Endothelial cell of umbilical vein (primary cell): ENCODE data around the gene TRMT112. TPM values are rescaled to one million over a fixed set of nuclear protein-coding genes. Genes with fewer than 3 reads are reported as not detected.

Experiments
- BruUV-seq: library from RNA; stranded (reverse); fragments of 400-500 nt; replicated peaks from 2 replicates; lab custom pipeline; 2021; lab: Mats Ljungman, UMichigan
- CTCF ChIA-PET: fragments of 300-600, 350-600 bp; sonication (Branson Sonifier 250); formaldehyde crosslinking; loops from one replicate; lab custom pipeline; 2021; ENCODE audit warnings: antibody characterized with exemption, inconsistent platforms; lab: Charles Lee
- POLR2A ChIA-PET: fragments of 300-600, 350-600 bp; sonication (Branson Sonifier 250); formaldehyde crosslinking; loops from one replicate; lab custom pipeline; 2021; ENCODE audit warnings: antibody characterized with exemption, inconsistent platforms; lab: Charles Lee
- DNase-seq: peaks from one replicate; pipeline ENCODE4 v3.0.0-alpha.2; 2011; ENCODE audit warnings: low read depth, low spot score
- FAIRE-seq: peaks from 2 replicates; lab custom pipeline; 2011; peaks lifted over from hg19 to GRCh38; lab: Jason Lieb, UNC
- H2AFZ ChIP-seq: 2 replicates; pipeline ENCODE4 v1.6.0; 2012; ENCODE audit warnings: low read depth, low read length, control low read depth, inconsistent platforms
- H3K27ac ChIP-seq: 2 replicates; pipeline ENCODE4 v1.5.1; 2011; ENCODE audit warnings: low read depth, mild to moderate bottlenecking, control low read depth, low read length, moderate library complexity; ENCODE audit not compliant: insufficient read depth
- H3K27me3 ChIP-seq, 2 experiments: 2 replicates each; pipeline versions ENCODE4 v1.6.0 to v1.6.1; 2011; ENCODE audit warnings: low read length in 2 of 2, mixed read lengths in 1 of 2; ENCODE audit not compliant: control insufficient read depth in 2 of 2, insufficient read depth in 2 of 2
- H3K36me3 ChIP-seq, 2 experiments: 2 replicates in 1 of 2; 3 replicates in 1 of 2; pipeline ENCODE4 v1.5.1; 2011; ENCODE audit warnings: low read length in 2 of 2, mild to moderate bottlenecking in 1 of 2, moderate library complexity in 1 of 2; ENCODE audit not compliant: control insufficient read depth in 2 of 2, insufficient read depth in 2 of 2; ENCODE audit errors: extremely low read depth in 1 of 2
- H3K4me1 ChIP-seq: 3 replicates; pipeline ENCODE4 v1.5.1; 2011; ENCODE audit warnings: mild to moderate bottlenecking, low read length; ENCODE audit not compliant: control insufficient read depth, insufficient read depth; ENCODE audit errors: extremely low read depth
- H3K4me2 ChIP-seq: 2 replicates; pipeline ENCODE4 v1.6.1; 2011; ENCODE audit warnings: low read length, control low read depth, mixed read lengths; ENCODE audit not compliant: insufficient read depth
- H3K4me3 ChIP-seq, 3 experiments: fragments of 200-600 bp in 1 of 3; sonication (generic), shearing (Covaris generic) in 1 of 3; replicated peaks in 1 of 3; 2 replicates each; pipeline ENCODE4 v1.5.1; 2011 to 2016; ENCODE audit warnings: control low read depth in 3 of 3, low read length in 3 of 3, mild to moderate bottlenecking in 2 of 3, inconsistent platforms in 1 of 3, low read depth in 1 of 3, moderate library complexity in 1 of 3; ENCODE audit not compliant: insufficient read depth in 1 of 3
- H3K79me2 ChIP-seq: 2 replicates; pipeline ENCODE4 v1.6.0; 2012; ENCODE audit warnings: low read length, inconsistent platforms; ENCODE audit not compliant: control insufficient read depth, insufficient read depth
- H3K9ac ChIP-seq: replicated peaks from 2 replicates; pipeline ENCODE3; 2011; ENCODE audit warnings: low read length, control low read depth; ENCODE audit not compliant: insufficient read depth; ENCODE audit errors: extremely low read depth
- H3K9me1 ChIP-seq: replicated peaks from 3 replicates; pipeline ENCODE4 v1.6.0; 2011; ENCODE audit warnings: mild to moderate bottlenecking, low read length; ENCODE audit not compliant: control insufficient read depth, insufficient read depth; ENCODE audit errors: extremely low read depth
- H3K9me3 ChIP-seq: replicated peaks from 2 replicates; pipeline ENCODE4 v1.5.1; 2012; ENCODE audit warnings: low read length, inconsistent platforms; ENCODE audit not compliant: control insufficient read depth, insufficient read depth
- H4K20me1 ChIP-seq: replicated peaks from 2 replicates; pipeline ENCODE3; 2011; ENCODE audit warnings: mild to moderate bottlenecking, low read length; ENCODE audit not compliant: control insufficient read depth, insufficient read depth; ENCODE audit errors: extremely low read depth
- EZH2 ChIP-seq: IDR thresholded peaks from 2 replicates; pipeline ENCODE4 v1.6.1; 2012; ENCODE audit warnings: borderline replicate concordance, low read depth, mild to moderate bottlenecking, moderate library complexity, low read length, inconsistent platforms; ENCODE audit not compliant: severe bottlenecking
- FOS ChIP-seq: IDR thresholded peaks from 2 replicates; pipeline ENCODE4 v1.6.1; 2011; ENCODE audit warnings: mild to moderate bottlenecking, low read length, moderate library complexity, borderline replicate concordance; ENCODE audit not compliant: insufficient read depth
- GATA2 ChIP-seq: IDR thresholded peaks from 2 replicates; pipeline ENCODE4 v1.7.0; 2011; ENCODE audit warnings: low read depth, mild to moderate bottlenecking, moderate library complexity, mixed read lengths, low read length; ENCODE audit not compliant: insufficient read length, insufficient read depth
- JUN ChIP-seq: IDR thresholded peaks from 2 replicates; pipeline ENCODE4 v1.6.1; 2011; ENCODE audit warnings: borderline replicate concordance, low read depth; ENCODE audit not compliant: insufficient read length, insufficient read depth
- MAX ChIP-seq: IDR thresholded peaks from 2 replicates; pipeline ENCODE4 v1.6.1; 2011; ENCODE audit not compliant: insufficient read depth, insufficient read length
- MYC ChIP-seq: IDR thresholded peaks from one replicate; pipeline ENCODE4 v1.6.1; 2011; ENCODE audit warnings: mild to moderate bottlenecking, low read depth, low read length
- POLR2A ChIP-seq: IDR thresholded peaks from 2 replicates; pipeline ENCODE4 v1.6.1; 2012; ENCODE audit warnings: low read depth, mild to moderate bottlenecking, control low read depth, low read length
- POLR2AphosphoS5 ChIP-seq: IDR thresholded peaks from 2 replicates; pipeline ENCODE4 v1.6.1; 2012; ENCODE audit warnings: low read depth, mild to moderate bottlenecking, control low read depth, low read length, moderate library complexity; ENCODE audit not compliant: insufficient read depth
- dilution Hi-C: fragments of 300-500 bp; cut with MboI; formaldehyde crosslinking; loops from one replicate; pipeline ENCODE4 v1.15.0; 2019; ENCODE audit warnings: low sequenced_read_pairs; ENCODE audit not compliant: extremely low pct_ligation_motif_present
- intact Hi-C: fragments of 100-400 bp; cut with micrococcal nuclease; formaldehyde crosslinking; loops from one replicate; pipeline ENCODE4 v1.10.0; 2022
- polyA plus RNA-seq, 4 experiments: library from polyadenylated mRNA; depleted of rRNA in 3 of 4; stranded (reverse) in 3 of 4; unstranded in 1 of 4; fragments of >200 nt; gene quantifications; 2 replicates each; pipeline versions ENCODE4 v1.2.1 to v1.2.3, GENCODE V29; 2011 to 2012; ENCODE audit warnings: missing spikeins in 1 of 4
- total RNA-seq: library from RNA; stranded (reverse); gene quantifications from 2 replicates; pipeline ENCODE4 v1.2.3, GENCODE V29; 2021
- TF ChIP-seq, protein P1 (sequence below), 2 donors: IDR thresholded peaks; 1 replicate in 1 of 2; 2 replicates in 1 of 2; pipeline ENCODE4 v1.5.1; 2011; ENCODE audit warnings: low read length in 2 of 2, mild to moderate bottlenecking in 2 of 2, moderate library complexity in 2 of 2, control low read depth in 1 of 2, inconsistent platforms in 1 of 2, low read depth in 1 of 2; ENCODE audit not compliant: insufficient read depth in 1 of 2; ENCODE audit errors: extremely low read depth in 1 of 2

TRMT112 gene
- total and polyA plus RNA-seq, 2 donors (not counting 3 experiments of a cell fraction or from before 2014, with no cell fraction given): 195 to 575 TPM

GRCh38 chr11:64320556-64320955, 3.2 kb upstream of the TRMT112 start:
- no peak for FAIRE-seq
- TF ChIP-seq FOS (no peak), POLR2A (no peak), MAX (no peak), MYC (no peak), JUN (no peak), GATA2 (no peak), POLR2AphosphoS5 (no peak), EZH2 (no peak)
- TF ChIP-seq, protein P1, sequence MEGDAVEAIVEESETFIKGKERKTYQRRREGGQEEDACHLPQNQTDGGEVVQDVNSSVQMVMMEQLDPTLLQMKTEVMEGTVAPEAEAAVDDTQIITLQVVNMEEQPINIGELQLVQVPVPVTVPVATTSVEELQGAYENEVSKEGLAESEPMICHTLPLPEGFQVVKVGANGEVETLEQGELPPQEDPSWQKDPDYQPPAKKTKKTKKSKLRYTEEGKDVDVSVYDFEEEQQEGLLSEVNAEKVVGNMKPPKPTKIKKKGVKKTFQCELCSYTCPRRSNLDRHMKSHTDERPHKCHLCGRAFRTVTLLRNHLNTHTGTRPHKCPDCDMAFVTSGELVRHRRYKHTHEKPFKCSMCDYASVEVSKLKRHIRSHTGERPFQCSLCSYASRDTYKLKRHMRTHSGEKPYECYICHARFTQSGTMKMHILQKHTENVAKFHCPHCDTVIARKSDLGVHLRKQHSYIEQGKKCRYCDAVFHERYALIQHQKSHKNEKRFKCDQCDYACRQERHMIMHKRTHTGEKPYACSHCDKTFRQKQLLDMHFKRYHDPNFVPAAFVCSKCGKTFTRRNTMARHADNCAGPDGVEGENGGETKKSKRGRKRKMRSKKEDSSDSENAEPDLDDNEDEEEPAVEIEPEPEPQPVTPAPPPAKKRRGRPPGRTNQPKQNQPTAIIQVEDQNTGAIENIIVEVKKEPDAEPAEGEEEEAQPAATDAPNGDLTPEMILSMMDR (IDR thresholded peaks at IDR 0.05; ENCODE audit: extremely low read depth in 1 of 2, insufficient read depth in 1 of 2, low read depth in 1 of 2, low read length in 2 of 2): no peak
- ChIA-PET CTCF (interaction anchor here (1.1 kb wide), 2 partner anchors 11 to 16 kb away, joined by 4 to 7 read pairs; no protein-coding TSS in a partner anchor), POLR2A (no interaction called here)
- no peak for DNase-seq
- no peak overlapping the region for H3K27ac ChIP-seq
- H3K36me3 ChIP-seq: peaks cover 0 to 11% of the 10 kb centered on the region in 2 experiments
- no TSS peak for BruUV-seq
- H3K9me3 ChIP-seq: no peaks in the 10 kb centered on the region
- peaks cover 4% of the 10 kb centered on the region for H3K79me2 ChIP-seq
- no peaks in the 10 kb centered on the region for H3K27me3 ChIP-seq
- H4K20me1 ChIP-seq: no peaks in the 10 kb centered on the region
- H3K4me3 ChIP-seq: no peak overlapping the region
- H3K9ac ChIP-seq: no peak overlapping the region
- dilution Hi-C loops: no loop called here
- H3K9me1 ChIP-seq: no peaks in the 10 kb centered on the region
- no peak overlapping the region for H3K4me2 ChIP-seq
- intact Hi-C loops: no loop called here
- H2AFZ ChIP-seq: no peak overlapping the region
- peaks cover 10% of the 10 kb centered on the region for H3K4me1 ChIP-seq
